HepG2 (cell line): Measurements from ENCODE around the gene ANKRD11. TPM values are rescaled to one million over a fixed set of nuclear protein-coding genes. Genes with fewer than 3 reads are reported as not detected.
A peak's percentile ranks its signal among the peaks of the same experiment; 100 is the strongest.

Experiments used
- AGO2 ChIP-seq: fragments of 200-400 bp; formaldehyde crosslinking; optimal IDR thresholded peaks from 2 replicates; pipeline ENCODE3; 2017; ENCODE audit warnings: mild to moderate bottlenecking, low read depth, low read length, moderate library complexity
- ARID2 ChIP-seq: sonication (generic); formaldehyde crosslinking; IDR thresholded peaks from 2 replicates; pipeline ENCODE4 v1.8.1; 2022; ENCODE audit warnings: mild to moderate bottlenecking, missing genetic modification reagents, borderline replicate concordance
- HES4 ChIP-seq: sonication (generic); formaldehyde crosslinking; IDR thresholded peaks from 2 replicates; pipeline ENCODE4 v1.9.0; 2021; ENCODE audit warnings: mild to moderate bottlenecking, missing genetic modification reagents, borderline replicate concordance
- HMGA1 ChIP-seq: sonication (generic); formaldehyde crosslinking; conservative IDR thresholded peaks from 2 replicates; pipeline ENCODE4 v1.4.0; 2020; ENCODE audit warnings: missing genetic modification reagents
- HNRNPLL ChIP-seq: fragments of 200-400 bp; formaldehyde crosslinking; IDR thresholded peaks from 2 replicates; pipeline ENCODE4 v1.6.1; 2017; ENCODE audit warnings: mild to moderate bottlenecking, low read depth, low read length; ENCODE audit not compliant: poor library complexity, severe bottlenecking
- PAWR ChIP-seq: sonication (generic); formaldehyde crosslinking; IDR thresholded peaks from 2 replicates; pipeline ENCODE4 v1.4.0; 2020; ENCODE audit warnings: missing genetic modification reagents, mild to moderate bottlenecking, borderline replicate concordance
- RFXAP ChIP-seq: sonication (generic); formaldehyde crosslinking; IDR thresholded peaks from 2 replicates; pipeline ENCODE4 v1.4.0; 2020; ENCODE audit warnings: missing genetic modification reagents, borderline replicate concordance
- SKI ChIP-seq: fragments of 450-650 bp; IDR thresholded peaks from one replicate; pipeline ENCODE4 v1.6.1; 2018; ENCODE audit warnings: mild to moderate bottlenecking; ENCODE audit not compliant: partially characterized antibody
- TRIM24 ChIP-seq: sonication (generic); formaldehyde crosslinking; IDR thresholded peaks from 2 replicates; pipeline ENCODE4 v1.8.0; 2022; ENCODE audit warnings: mild to moderate bottlenecking, missing genetic modification reagents
- ZFYVE20 ChIP-seq: sonication (generic); formaldehyde crosslinking; IDR thresholded peaks from 2 replicates; pipeline ENCODE4 v1.8.0; 2023; ENCODE audit warnings: low read depth, mild to moderate bottlenecking, moderate library complexity, missing genetic modification reagents, borderline replicate concordance
- ZNF354B ChIP-seq: sonication (generic); formaldehyde crosslinking; IDR thresholded peaks from 2 replicates; pipeline ENCODE4 v1.8.0; 2022; ENCODE audit warnings: mild to moderate bottlenecking, missing genetic modification reagents
- ZNF607 ChIP-seq: sonication (generic); formaldehyde crosslinking; IDR thresholded peaks from 2 replicates; pipeline ENCODE4 v1.5.1; 2020; ENCODE audit warnings: missing genetic modification reagents, mild to moderate bottlenecking, borderline replicate concordance
- ZNF746 ChIP-seq: sonication (generic); formaldehyde crosslinking; IDR thresholded peaks from 2 replicates; pipeline ENCODE4 v1.8.0; 2022; ENCODE audit warnings: mild to moderate bottlenecking, missing genetic modification reagents
- ZNF792 ChIP-seq: IDR thresholded peaks from 2 replicates; pipeline ENCODE4 v1.6.1; 2016
- polyA plus RNA-seq, 8 experiments: library from polyadenylated mRNA; depleted of rRNA in 3 of 8; stranded (reverse) in 7 of 8; unstranded in 1 of 8; fragments of >200 nt; fragmentation: Illumina TruSeq in 4 of 8; extraction: Trizol in 4 of 8; gene quantifications; 2 replicates each; pipeline versions ENCODE4 v1.2.1 to v1.2.3, GENCODE V29; 2011 to 2016; ENCODE audit warnings: low read depth in 4 of 8, missing spikeins in 1 of 8, mixed read lengths in 1 of 8; ENCODE audit not compliant: insufficient read depth in 1 of 8
- total RNA-seq, 5 experiments: library from RNA; depleted of rRNA; stranded (reverse); fragments of >200 nt; fragmentation: Illumina TruSeq; extraction: Trizol; gene quantifications; 2 replicates each; pipeline ENCODE4 v1.2.3, GENCODE V29; 2016; ENCODE audit warnings: low read depth in 1 of 5
- TF ChIP-seq, protein P1 (sequence below): sonication (generic); formaldehyde crosslinking; IDR thresholded peaks from 2 replicates; pipeline ENCODE4 v1.4.0; 2020; ENCODE audit warnings: missing genetic modification reagents
- TF ChIP-seq, protein P2 (sequence below): sonication (generic); formaldehyde crosslinking; IDR thresholded peaks from 2 replicates; pipeline ENCODE4 v1.5.0; 2020; ENCODE audit warnings: mild to moderate bottlenecking, missing genetic modification reagents
- TF ChIP-seq, protein P3 (sequence below): sonication (generic); formaldehyde crosslinking; IDR thresholded peaks from 2 replicates; pipeline ENCODE4 v1.8.0; 2022; ENCODE audit warnings: mild to moderate bottlenecking, missing genetic modification reagents, moderate library complexity

The ANKRD11 gene
- total and polyA plus RNA-seq, 2 of the 13 experiments (the other 11 are each of a cell fraction or from before 2014, with no cell fraction given), result 21.4 to 38.4 TPM

DNA sequence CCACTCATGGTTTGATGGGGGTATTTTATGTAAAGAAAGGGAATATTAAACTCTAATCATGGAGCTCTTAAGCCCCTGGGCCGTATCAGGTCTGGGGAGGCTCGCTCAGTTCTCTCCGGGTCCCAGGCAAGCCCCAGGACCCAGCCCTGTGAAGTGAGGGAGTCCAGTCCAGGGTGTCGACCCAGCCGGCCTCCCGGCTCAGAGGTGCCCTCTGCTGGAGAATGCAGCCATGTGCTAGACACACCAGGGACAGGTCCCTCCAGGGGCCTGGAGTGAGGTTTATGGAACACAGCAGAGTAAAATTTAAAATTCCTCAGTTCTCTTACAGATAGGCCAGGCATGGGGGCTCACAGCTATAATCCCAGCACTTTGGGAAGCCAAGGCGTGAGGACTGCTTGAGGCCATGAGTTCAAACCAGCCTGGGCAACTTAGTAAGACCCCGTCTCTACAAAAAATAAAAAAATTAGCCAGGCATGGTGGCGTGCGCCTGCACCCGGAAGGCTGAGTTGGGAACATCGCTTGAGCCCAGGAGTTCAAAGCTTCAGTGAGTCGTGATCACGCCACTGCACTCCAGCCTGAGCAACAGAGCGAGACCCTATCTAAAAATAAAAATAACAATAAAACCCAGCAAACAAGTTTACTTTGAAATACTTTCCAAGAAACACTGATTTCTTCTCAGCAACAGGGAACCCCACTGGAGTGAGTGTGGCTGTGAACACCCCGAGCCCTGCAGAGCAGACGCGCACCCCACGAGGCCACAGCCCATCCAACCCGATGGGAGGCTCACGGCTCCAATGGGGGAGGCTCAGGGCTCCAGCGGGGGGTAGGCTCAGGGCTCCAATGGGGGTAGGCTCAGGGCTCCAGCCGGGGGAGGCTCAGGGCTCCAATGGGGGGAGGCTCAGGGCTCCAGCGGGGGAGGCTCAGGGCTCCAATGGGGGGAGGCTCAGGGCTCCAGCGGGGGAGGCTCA lies 200.6 kb downstream of the ANKRD11 start (continued):
- no peak for TF ChIP-seq ZNF746
- TF ChIP-seq, protein P1, sequence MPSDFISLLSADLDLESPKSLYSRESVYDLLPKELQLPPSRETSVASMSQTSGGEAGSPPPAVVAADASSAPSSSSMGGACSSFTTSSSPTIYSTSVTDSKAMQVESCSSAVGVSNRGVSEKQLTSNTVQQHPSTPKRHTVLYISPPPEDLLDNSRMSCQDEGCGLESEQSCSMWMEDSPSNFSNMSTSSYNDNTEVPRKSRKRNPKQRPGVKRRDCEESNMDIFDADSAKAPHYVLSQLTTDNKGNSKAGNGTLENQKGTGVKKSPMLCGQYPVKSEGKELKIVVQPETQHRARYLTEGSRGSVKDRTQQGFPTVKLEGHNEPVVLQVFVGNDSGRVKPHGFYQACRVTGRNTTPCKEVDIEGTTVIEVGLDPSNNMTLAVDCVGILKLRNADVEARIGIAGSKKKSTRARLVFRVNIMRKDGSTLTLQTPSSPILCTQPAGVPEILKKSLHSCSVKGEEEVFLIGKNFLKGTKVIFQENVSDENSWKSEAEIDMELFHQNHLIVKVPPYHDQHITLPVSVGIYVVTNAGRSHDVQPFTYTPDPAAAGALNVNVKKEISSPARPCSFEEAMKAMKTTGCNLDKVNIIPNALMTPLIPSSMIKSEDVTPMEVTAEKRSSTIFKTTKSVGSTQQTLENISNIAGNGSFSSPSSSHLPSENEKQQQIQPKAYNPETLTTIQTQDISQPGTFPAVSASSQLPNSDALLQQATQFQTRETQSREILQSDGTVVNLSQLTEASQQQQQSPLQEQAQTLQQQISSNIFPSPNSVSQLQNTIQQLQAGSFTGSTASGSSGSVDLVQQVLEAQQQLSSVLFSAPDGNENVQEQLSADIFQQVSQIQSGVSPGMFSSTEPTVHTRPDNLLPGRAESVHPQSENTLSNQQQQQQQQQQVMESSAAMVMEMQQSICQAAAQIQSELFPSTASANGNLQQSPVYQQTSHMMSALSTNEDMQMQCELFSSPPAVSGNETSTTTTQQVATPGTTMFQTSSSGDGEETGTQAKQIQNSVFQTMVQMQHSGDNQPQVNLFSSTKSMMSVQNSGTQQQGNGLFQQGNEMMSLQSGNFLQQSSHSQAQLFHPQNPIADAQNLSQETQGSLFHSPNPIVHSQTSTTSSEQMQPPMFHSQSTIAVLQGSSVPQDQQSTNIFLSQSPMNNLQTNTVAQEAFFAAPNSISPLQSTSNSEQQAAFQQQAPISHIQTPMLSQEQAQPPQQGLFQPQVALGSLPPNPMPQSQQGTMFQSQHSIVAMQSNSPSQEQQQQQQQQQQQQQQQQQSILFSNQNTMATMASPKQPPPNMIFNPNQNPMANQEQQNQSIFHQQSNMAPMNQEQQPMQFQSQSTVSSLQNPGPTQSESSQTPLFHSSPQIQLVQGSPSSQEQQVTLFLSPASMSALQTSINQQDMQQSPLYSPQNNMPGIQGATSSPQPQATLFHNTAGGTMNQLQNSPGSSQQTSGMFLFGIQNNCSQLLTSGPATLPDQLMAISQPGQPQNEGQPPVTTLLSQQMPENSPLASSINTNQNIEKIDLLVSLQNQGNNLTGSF (CRISPR knock-in tag), result no peak
- TF ChIP-seq HMGA1 (CRISPR knock-in tag), result no peak
- peak; percentile 31 for TF ChIP-seq AGO2
- no peak for TF ChIP-seq ZNF354B (CRISPR knock-in tag)
- peak; percentile 30; the same call in 1 of the 2 replicates for TF ChIP-seq RFXAP (CRISPR knock-in tag)
- TF ChIP-seq ZNF792 (CRISPR knock-in tag), result no peak
- TF ChIP-seq, protein P2, sequence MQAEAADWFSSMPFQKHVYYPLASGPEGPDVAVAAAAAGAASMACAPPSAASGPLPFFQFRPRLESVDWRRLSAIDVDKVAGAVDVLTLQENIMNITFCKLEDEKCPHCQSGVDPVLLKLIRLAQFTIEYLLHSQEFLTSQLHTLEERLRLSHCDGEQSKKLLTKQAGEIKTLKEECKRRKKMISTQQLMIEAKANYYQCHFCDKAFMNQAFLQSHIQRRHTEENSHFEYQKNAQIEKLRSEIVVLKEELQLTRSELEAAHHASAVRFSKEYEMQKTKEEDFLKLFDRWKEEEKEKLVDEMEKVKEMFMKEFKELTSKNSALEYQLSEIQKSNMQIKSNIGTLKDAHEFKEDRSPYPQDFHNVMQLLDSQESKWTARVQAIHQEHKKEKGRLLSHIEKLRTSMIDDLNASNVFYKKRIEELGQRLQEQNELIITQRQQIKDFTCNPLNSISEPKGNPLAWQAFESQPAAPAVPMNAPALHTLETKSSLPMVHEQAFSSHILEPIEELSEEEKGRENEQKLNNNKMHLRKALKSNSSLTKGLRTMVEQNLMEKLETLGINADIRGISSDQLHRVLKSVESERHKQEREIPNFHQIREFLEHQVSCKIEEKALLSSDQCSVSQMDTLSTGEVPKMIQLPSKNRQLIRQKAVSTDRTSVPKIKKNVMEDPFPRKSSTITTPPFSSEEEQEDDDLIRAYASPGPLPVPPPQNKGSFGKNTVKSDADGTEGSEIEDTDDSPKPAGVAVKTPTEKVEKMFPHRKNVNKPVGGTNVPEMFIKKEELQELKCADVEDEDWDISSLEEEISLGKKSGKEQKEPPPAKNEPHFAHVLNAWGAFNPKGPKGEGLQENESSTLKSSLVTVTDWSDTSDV (CRISPR knock-in tag), result no peak
- TF ChIP-seq ZNF607 (CRISPR knock-in tag), result no peak
- no peak for TF ChIP-seq PAWR (CRISPR knock-in tag)
- TF ChIP-seq SKI, result no peak
- no peak for TF ChIP-seq HNRNPLL
- no peak for TF ChIP-seq ZFYVE20 (CRISPR knock-in tag)
- TF ChIP-seq, protein P3, sequence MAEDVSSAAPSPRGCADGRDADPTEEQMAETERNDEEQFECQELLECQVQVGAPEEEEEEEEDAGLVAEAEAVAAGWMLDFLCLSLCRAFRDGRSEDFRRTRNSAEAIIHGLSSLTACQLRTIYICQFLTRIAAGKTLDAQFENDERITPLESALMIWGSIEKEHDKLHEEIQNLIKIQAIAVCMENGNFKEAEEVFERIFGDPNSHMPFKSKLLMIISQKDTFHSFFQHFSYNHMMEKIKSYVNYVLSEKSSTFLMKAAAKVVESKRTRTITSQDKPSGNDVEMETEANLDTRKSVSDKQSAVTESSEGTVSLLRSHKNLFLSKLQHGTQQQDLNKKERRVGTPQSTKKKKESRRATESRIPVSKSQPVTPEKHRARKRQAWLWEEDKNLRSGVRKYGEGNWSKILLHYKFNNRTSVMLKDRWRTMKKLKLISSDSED (CRISPR knock-in tag), result no peak
- no peak for TF ChIP-seq ARID2 (CRISPR knock-in tag)
- TF ChIP-seq HES4 (CRISPR knock-in tag), result no peak
- no peak for TF ChIP-seq TRIM24 (CRISPR knock-in tag)
